NCI-H2171 treated with DMSO at 0.1 percent for 48 hours (cell line): ENCODE results near the gene UBR4.

Experiments used
- DNase-seq: peaks from one replicate; lab custom pipeline; 2025; lab: John Stamatoyannopoulos, UW

UBR4 gene

DNA sequence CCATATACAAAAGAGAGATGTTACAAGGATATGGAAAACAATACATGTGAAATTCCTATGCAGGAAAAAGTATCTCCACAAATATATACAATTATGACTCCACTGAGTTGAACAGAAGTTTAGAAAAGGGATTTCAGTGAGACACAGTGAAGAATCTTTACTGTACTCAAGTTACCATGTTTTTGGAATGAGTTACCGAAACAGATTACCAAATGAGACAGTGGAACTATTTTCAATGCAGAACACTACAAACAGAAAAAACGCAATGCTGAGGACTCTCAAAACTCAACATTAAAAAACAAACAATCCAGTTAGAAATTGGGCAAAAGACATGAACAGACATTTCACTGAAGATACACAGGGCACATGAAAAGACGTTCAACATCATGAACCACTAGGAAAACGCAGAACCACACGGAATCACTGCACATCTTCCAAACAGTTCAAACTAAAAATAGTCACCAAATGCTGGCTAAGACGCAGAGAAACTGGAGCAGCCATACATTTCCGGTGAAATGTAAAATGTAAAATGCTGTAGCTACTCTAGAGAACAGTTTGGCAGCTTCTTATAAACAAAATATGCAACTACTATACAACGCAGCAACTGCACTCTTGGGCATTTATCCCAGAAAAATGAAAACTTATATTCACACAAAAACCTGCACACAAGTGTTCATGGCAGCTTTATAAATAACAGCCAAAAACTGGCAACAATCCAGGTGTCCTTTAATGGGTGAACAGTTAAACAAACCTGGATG lies 118.7 kb downstream of the UBR4 start:
- DNase-seq = no peak

DNA sequence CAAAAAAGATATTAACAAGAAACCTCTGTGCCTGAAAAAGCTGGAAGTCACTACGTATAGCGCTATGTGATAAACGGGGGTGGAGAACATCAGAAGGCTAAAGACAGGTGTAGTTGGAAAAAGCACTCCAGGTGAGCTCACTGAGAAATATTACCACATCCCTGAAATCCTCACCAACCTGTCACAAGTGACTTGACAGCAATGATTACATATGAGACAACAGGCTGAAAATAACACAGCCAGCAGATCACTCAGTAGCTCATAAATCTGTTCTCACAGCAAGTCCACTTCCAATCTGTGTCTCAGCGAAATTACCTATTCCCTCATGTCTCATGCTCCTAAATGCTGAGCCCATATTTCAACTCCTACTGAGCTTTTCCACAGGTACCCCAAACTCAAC lies 120.5 kb downstream of the UBR4 start:
- DNase-seq = no peak

DNA sequence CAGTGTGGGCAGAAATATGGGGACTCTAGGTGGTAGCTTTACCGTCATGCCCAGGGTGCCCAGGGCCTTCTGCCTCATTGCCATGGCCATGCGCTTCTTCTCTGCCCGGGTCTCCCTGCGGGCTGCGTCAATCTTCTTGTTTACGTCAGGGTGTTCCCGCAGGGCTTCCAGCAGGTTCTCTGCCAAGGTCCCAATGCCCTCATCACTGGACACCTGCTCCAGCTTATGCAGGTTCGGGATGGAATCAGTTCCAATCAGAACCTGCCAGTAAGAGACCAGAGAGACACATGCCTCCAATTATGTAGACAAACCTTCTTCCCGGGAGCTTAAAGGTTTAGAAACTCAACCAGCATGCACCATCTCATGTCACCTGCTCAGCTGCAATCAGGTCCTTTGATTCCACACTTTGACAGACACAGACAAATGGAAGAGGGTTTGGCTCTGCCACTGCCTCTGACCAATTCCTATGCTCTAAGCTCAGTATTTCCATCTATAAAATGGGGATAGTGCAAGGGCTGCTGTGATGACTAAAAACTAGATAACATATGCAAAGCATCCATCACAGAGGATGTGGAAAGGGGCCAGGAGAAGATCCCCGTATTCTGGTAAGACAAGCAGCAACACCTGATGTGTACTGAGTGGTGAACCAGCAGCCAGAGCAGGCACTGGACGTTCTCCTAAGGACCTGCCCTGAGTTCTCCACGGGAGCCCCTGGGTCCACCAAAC lies 121.2 kb downstream of the UBR4 start:
- DNase-seq = no peak

DNA sequence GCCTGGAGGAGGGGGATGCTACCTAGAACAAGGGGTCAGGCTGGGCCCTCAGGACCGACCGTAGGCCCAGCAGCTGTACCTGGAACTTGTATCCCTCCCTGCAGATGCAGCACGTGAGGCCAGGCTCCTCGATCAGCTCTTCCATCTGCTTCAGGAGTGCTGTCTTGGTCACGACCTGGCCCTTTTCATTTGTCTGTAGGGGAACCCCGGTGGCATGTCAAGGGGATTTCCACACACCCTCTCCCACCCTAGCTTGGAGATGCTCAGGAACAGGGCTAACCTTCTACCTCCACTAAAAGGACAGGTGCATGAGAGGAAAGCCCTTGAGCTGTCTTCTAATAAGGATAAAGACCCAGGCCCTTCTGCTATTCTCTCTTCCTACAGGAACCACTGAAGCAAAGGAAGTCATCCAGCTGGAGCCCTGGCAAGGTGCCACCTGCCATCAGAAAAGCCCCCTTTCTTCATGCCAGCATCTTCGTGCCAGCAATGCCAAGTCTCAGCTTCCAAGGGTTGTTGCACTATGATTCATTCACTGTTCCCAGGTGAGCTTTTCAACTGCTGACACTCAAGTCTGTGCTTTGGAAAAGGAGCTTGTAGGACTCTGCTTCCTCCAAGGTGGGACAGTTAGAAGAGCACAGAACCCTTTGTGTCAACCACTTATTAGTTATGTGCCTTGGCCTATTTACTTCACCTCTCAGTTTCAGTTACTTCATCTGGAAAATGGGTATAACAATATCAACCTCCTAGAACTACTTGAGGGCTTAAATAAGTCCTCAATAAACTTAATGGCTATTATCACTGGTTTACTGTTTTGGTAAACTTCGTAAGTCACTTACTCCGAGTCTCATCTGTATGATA lies 122.1 kb downstream of the UBR4 start:
- DNase-seq = no peak

DNA sequence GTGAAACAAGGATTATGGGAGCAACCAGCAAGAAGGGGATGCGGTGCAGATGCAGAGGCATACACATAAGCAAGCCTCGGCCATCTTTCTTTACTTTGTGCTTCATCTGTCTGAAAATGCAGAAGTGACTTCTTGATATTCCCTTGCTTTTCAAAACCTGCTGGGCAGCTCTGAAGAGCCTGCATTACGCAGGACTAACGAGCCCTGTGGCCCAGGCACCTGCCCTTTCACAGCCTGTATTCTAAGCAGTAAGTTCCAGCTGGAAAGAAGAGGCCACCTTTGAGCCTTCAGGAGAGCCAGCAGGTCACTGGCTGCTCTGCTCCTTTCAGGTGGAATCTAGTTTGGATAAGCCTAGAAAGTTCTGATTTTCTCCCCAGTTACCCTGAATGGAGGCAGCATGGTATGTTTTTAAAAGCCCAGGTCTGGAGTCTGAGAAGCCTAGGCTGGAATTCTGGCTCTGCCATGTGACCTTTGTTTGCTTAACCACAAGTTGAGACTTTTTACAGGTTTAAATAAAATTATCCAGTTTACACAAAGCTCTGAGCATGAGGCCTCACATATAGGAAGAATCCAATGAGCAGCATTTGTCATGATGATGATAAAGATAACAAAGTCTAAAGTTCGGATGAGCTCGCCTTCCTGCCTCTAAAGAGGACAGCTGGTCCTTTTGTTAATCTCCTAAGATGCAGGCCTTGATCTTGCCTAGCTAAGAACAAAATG lies 122.9 kb downstream of the UBR4 start:
- DNase-seq = no peak

DNA sequence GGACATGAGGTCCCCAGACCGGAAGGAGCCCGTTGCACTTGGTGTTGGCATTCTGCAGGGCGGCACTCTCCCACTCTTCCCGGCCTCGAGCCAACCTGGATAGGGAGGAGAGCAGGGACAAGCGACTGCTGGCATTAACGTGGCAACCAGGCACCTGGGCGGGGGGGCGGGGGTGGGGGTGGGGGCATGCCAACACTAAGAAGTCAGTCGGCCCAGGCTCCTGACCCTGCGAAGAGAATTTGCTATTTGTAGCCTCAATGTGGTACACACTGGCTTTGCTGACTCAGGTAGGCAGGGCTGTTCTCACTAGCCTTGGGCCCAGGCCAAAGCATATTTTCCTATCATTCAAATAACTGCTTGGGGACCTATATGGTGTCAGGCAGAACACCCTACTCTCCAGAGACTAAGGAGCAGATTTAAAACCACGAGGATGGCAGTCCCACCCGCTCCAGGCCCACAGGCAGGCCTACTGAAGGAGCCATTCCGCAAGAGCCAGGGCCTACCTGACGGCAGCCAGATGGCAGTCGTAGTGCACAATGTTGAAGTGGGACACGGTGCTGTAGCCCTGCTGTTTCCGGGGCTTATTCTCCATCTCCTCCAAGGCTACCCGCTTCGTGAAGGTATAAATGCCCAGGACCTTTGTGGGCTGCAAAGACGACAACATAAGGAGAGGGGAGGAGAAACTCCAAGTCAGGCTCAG lies 123.7 kb downstream of the UBR4 start:
- DNase-seq = no peak

DNA sequence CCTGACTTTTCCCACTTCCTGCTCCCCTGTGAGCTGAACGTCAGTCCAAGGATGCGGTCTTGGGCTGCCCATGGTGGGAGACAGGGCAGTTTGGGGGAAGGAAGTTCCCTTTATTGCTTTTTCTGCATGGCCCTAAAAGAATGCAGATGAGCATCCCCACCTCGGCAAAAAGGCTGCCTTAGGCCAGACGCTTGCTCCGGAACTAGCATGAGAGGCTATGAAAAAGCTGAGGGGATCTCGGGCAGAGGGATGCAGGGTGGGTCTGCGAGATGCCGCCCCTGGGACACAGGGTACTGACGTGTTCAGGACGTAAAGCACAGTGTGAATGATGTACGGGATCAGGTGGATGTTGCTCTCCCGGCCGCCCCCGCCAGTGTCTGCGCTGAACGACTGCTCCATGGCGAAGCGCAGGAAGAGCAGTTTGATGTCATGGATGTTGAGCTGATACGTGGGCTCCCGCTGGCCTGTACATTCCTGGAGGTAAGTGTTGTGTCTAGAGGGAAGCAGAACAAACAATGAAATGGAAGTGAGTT lies 125.8 kb downstream of the UBR4 start:
- no peak for DNase-seq

DNA sequence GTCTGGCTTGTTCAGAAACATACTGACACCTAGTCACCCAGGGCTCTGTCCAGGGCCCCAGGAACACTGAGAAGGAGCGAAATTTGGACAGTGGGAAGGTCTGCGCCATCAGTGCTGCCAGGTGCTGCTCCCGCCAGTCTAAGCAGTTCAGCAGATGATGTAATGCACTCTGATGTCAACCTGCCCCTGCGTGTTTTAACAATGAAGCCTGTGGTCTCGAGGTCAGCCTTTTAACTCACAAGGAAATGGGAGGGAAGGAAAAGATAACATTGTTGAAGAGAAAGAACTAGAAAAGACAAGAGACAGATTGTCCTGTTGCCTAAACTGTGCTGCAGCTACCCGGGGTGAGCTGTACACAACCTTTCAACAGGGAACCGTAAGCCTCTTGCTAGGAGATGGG lies 127.0 kb downstream of the UBR4 start:
- DNase-seq = no peak

DNA sequence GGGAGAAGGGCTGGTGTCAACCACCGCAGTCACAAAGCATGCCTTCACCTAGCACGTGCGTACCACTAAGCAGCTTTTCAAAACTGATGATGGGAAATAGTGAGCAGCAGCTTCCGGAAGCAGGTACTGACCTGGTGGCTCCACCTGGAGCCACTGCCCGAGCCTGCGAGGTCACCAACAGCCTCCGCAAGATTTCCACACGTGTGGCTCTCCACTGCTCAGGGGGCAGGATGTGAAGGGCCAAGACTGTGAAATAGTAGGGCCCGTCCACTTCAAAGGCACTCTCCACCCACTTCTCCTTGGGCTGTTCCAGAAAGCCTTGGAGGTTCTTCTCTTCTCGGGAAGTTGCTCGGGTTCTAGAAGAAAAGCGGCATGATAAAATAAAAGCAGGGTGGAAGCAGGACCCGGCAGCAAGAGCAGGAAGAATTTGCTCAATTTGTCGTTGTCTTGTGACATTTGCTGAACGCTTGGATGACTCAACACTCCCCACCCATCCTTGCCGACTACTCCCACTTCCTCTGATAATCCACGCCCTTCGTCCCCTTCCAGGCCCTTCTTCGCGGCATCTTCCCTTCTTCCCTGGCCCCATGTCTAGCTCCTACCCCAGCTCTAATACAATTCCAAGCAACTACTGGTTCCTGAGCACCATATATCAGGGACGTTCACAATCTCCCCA lies 128.7 kb downstream of the UBR4 start:
- DNase-seq = no peak

DNA sequence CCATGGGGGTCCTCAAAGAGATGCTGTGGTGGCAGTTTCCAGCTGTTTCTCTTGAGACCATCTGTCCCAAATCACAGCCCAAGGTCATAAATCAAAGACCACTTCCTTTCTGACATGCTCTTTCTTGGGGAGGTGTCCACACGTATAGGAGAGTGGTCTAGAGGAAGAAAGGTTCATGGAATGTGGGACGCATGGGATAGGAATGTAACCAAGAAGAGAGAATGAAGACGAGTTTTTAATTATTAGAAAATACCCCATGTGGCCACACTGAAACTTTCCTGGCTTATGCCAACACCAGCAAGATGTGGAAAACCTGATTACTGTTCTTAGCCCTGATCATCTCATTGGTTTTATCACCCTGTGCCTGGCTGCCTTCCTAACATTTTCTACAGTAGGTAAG lies 129.3 kb downstream of the UBR4 start:
- no peak for DNase-seq

DNA sequence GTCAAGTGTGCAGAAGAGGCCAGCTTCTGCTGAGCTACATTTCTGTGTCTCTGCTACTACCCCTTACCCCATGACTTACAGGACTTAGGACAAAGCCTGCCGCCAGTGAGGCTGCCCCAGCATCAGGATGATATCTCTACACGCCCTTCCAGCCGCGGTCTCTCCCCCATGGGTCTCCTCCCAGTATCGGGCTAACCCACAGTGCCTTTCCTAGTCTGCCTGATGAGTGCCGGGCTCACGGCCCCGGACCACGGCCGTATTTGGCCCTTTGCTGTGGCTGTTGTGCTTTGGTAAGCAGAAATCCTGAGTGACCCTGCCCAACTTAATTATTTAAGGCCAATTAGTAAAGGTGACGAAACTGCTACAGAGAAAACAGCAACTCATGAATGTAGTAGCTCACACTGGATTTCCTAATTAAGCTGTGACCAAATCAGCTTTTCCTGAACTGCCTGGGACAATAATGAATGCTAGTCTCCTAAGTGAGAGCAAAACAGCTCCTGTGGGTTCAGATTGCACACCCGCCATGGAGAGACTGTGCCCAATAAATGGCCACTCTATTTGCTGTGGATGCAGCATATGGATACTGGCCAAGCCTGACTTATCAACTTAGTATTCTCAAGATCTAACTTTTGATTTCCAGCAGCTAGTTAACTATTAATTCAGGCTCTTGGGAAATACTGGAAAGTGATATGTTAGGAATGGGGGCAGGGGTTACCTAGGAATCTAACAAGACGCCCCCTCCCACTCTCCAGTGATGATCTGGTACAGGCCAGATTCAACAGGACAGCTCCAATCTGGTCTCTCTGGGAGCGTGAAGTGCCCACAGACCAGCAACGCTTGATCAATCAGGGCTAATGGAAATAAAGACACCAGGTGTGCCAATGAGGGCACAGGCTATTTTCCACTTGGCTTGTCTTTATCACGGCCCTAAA lies 130.3 kb downstream of the UBR4 start:
- DNase-seq = no peak

DNA sequence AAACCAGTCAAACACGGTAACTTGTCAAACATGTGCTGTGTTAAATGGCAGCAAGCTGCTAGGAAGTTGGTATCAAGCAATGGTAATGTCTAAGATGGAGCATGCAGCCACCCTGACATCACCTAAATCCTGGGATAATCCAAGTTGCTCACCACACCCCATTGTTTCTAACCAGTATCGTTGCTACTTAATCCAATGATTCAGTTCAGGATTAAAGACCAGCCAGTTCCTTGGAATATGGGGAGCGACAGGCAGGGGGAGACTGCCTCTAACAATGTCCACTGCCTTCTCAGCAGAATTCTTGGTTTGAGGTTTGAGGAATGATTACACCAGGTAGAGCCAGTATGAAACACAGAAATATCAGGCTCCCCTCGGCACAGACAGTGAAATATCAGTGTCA lies 131.5 kb downstream of the UBR4 start:
- no peak for DNase-seq

DNA sequence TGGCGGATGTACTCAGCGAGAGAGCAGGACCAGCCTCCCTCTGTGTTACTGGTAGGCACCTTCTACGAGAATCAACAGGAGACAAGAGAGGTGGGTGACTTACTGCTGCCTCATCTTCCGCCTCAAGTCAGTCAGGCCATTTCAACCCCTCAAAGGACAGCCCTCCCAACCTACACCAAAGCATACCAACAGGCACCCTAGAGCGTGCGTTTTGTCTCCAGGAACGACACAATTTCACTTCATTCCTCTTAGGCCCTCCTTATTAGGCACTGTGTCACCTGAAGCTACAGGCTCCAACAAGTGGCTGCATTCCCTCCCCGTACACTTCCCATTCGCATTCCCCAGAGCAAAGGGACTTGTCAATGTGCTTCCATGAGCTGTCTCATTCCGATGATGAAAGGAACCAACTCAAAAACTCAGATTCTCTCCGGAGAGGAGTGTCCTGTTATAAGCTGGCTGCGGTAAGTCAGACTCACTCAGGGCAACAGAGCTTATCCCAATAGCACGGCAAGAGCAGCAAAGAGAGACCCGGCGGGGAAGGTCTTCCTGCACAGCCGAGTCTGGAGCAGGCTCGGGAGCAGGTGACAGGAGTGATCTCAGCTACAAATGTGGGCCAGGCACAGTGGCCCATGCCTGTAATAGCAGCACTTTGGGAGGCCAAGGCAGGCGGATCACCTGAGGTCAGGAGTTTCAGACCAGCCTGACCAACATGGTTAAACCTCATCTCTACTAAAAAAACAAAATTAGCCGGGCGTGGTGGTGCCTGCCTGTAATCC lies 133.0 kb downstream of the UBR4 start:
- DNase-seq = no peak

DNA sequence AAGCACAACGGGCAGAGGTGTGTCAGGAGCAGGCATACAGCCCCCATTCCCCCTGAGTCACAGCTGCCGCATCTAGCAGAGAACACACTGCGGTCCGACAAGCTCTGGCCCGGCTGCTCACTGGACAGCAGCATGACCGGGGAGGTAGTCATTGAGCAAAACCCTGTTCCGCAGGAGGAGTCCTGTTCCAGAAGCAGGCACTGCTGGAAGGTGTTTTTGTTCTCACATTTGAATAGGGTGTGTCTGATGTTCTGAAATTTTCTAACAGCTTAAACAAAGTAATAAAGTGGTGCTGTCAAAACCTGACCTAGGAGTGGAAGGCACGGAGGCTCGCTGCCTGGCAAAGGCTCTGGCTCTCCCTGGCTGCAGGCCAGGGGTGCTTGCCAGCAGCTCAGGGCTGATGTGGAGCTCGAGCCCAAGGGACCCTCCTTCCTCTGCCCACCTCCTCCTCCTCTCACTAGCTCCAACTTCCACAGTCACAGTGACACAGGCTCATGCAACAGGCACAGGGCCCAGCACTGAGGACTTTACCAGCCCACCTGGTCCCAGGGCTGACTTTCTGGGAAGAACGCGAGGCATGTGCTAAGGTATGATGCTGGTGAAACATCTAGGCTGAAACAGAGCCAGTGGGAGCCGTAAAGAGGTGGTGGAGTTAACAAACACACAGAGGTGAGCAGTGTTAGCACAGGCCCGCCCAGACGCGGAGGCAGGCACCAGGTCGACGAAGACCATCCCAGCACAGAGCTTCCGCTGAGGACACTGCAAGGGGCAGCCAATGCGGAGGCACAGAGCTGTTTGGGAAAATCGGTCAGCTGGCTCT lies 135.0 kb downstream of the UBR4 start:
- DNase-seq = no peak

DNA sequence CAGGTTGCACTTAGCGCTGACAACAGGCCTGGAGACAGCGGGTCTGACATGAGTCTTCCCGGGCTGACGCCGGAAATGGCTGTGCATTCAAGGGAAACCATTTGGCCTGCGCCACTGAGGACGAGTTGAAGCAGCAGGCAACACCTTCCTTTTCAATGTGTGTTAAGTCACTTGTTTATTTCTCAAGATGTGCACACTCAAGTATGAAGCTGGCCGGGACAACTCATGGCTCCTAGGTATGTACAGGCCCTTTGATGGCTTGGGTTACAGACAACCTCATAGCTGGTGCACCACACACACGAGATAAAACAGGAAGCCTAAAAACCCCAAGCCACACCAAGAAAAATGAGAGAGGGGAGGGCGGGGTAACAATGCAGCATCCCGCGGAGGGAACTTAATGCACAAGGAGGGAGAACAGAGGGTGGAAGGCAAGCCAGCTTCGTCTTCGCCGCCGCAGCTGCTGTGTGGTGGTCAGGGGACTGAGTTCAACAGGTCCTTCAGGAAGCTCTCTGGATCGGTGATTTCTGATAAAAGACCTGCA lies 135.6 kb downstream of the UBR4 start:
- no peak for DNase-seq

DNA sequence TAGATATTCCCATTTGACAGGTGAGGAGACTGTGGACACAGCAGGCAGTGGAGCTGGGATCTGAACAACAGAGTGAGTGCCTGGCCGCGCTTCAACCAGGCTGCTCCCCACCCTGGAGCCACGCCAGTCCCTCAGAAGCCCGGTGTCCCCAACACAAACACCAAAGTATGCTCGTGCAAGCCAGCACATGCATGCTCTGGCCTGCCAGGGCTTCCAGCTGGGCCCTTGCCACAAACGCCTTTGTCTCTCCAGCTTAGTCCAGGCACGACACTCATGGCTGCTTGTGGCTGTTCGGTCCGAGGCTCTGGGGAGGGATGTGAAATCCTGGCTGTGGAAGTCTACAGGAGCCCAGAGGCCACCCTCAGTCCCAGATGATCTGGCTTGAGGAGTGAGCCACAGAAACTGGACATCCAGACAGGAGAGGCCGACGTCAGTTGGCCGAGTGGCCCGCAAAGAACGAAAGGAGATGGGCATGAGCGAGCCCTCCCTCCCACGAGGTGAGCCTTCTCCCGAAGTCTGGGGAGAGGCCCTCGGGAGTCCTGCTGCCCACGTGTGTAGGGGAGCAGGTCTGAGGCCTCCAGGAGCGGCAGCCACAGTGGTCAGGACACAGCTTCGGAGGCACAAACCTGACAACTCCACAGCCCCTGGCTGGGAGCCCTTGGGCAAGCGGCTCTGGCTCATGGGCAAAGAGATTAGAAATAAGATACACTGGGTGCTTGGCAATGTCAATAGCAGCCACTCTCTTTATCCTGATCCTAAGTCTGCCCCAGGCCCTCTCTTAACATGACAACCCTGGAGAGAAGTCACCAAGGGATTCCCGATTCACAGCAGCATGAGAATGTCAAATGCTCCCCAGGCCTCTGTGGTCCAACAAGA lies 136.5 kb downstream of the UBR4 start:
- no peak for DNase-seq
